Trophoblast cell (in vitro differentiated cells and primary cell): ENCODE measurements around the gene PTGFRN.
"Not testable (repeated sequence)": the region's sequence is repeated elsewhere in the genome, so short reads cannot be mapped to it uniquely, and the experiment has no call there.

Experiments
- DNase-seq, 2 donors: peaks; one replicate each; pipeline ENCODE4 v3.0.0-alpha.2; 2016
- H2AFZ ChIP-seq: 2 replicates; pipeline ENCODE4 v1.6.1; 2013; ENCODE audit warnings: low read length, moderate library complexity, mild to moderate bottlenecking; ENCODE audit not compliant: insufficient read depth, poor library complexity
- H2AK5ac ChIP-seq: 2 replicates; pipeline ENCODE4 v1.6.1; 2013; ENCODE audit warnings: mild to moderate bottlenecking, low read length
- H2BK120ac ChIP-seq: 2 replicates; pipeline ENCODE4 v1.6.1; 2013; ENCODE audit warnings: low read length, mild to moderate bottlenecking, moderate library complexity; ENCODE audit not compliant: insufficient read depth, poor library complexity
- H2BK12ac ChIP-seq: 2 replicates; pipeline ENCODE4 v1.6.1; 2013; ENCODE audit warnings: mild to moderate bottlenecking, low read length, moderate library complexity
- H2BK5ac ChIP-seq: 2 replicates; pipeline ENCODE4 v1.6.1; 2013; ENCODE audit warnings: low read length, low read depth, moderate library complexity, mild to moderate bottlenecking; ENCODE audit not compliant: poor library complexity
- H3K14ac ChIP-seq: 2 replicates; pipeline ENCODE4 v1.6.1; 2013; ENCODE audit warnings: mild to moderate bottlenecking, low read length
- H3K18ac ChIP-seq: 2 replicates; pipeline ENCODE4 v1.6.1; 2013; ENCODE audit warnings: mild to moderate bottlenecking, low read length
- H3K23ac ChIP-seq: 2 replicates; pipeline ENCODE4 v1.6.1; 2013; ENCODE audit warnings: low read length
- H3K27ac ChIP-seq: 2 replicates; pipeline ENCODE4 v1.5.1; 2013; ENCODE audit warnings: low read depth, mild to moderate bottlenecking, inconsistent platforms, low read length, moderate library complexity
- H3K27me3 ChIP-seq: 2 replicates; pipeline ENCODE4 v1.6.1; 2013; ENCODE audit warnings: inconsistent platforms, mild to moderate bottlenecking, low read length, moderate library complexity; ENCODE audit not compliant: insufficient read depth
- H3K36me3 ChIP-seq, 2 experiments: 1 replicate in 1 of 2; 2 replicates in 1 of 2; pipeline ENCODE4 v1.6.1; 2013; ENCODE audit warnings: low read length in 2 of 2, mild to moderate bottlenecking in 2 of 2, moderate library complexity in 1 of 2; ENCODE audit not compliant: insufficient read depth in 2 of 2, control insufficient read depth in 1 of 2
- H3K4ac ChIP-seq: 2 replicates; pipeline ENCODE4 v1.6.1; 2013; ENCODE audit warnings: low read depth, mild to moderate bottlenecking, low read length, moderate library complexity
- H3K4me1 ChIP-seq, 2 experiments: 1 replicate in 1 of 2; 2 replicates in 1 of 2; pipeline ENCODE4 v1.6.1; 2013; ENCODE audit warnings: low read length in 2 of 2, mild to moderate bottlenecking in 2 of 2, moderate library complexity in 1 of 2; ENCODE audit not compliant: insufficient read depth in 2 of 2, control insufficient read depth in 1 of 2
- H3K4me2 ChIP-seq: 2 replicates; pipeline ENCODE4 v1.6.1; 2013; ENCODE audit warnings: inconsistent platforms, mild to moderate bottlenecking, low read length, moderate library complexity
- H3K4me3 ChIP-seq: 2 replicates; pipeline ENCODE4 v1.5.1; 2013; ENCODE audit warnings: mild to moderate bottlenecking, low read depth, low read length, inconsistent platforms
- H3K79me1 ChIP-seq: one replicate; pipeline ENCODE4 v1.6.1; 2013; ENCODE audit warnings: low read length
- H3K79me2 ChIP-seq: 2 replicates; pipeline ENCODE4 v1.6.1; 2013; ENCODE audit warnings: low read length, mild to moderate bottlenecking; ENCODE audit not compliant: control insufficient read depth, insufficient read depth, poor library complexity
- H3K9ac ChIP-seq: 2 replicates; pipeline ENCODE4 v1.6.1; 2013; ENCODE audit warnings: mild to moderate bottlenecking, low read length
- H3K9me3 ChIP-seq: 2 replicates; pipeline ENCODE4 v1.6.1; 2013; ENCODE audit warnings: low read depth, mild to moderate bottlenecking, control low read depth, inconsistent platforms, low read length; ENCODE audit not compliant: insufficient read depth
- H4K12ac ChIP-seq: 2 replicates; pipeline ENCODE4 v1.6.1; 2013; ENCODE audit warnings: low read depth, mild to moderate bottlenecking, low read length, moderate library complexity
- H4K8ac ChIP-seq: 2 replicates; pipeline ENCODE4 v1.6.1; 2013; ENCODE audit warnings: low read depth, mild to moderate bottlenecking, low read length, moderate library complexity
- H4K91ac ChIP-seq: one replicate; pipeline ENCODE4 v1.6.1; 2013; ENCODE audit warnings: low read depth, mild to moderate bottlenecking, low read length, moderate library complexity
- WGBS: extraction: QIAGEN DNeasy Blood & Tissue Kit; methylation state at CpG from one replicate; pipeline ENCODE4 v1.1.7; 2013; ENCODE audit warnings: missing lambda C conversion rate; ENCODE audit not compliant: insufficient read length, insufficient coverage; ENCODE audit errors: extremely low coverage; 5-methylcytosine and 5-hydroxymethylcytosine counted together

PTGFRN gene

DNA sequence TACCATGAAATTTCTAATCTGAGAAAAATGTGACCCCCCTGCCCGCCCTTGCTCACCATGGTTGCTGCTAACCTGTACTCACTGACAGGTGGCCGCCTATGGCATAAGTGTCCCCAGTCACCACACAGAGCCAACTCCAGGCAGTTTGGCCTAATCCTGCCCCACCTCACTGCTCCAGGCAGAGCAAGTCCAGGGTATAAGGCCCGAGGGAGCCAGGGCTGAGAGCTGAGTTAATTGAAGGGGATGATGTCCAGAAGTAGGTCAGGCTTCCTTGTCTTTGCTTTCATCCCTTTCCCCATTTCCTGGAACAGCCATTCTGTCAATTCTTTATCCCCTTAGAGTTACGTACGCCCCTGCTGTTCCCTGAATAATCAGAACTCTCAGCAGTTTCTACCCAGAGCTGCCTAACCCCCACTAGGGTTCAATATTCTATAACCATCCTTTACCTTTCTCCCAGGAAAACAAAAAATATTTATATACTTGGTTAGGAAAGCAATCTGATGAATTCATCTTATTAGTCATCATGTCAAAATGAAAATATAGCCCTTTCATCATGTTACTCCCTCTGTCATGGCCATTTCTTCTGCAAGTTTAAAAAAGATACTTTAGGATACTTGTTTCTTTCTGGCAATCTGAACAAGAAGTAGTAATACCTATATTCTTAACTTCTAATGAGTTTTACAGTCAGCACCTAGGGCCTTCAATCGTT, 62.4 kb downstream of the PTGFRN start:
- H3K14ac ChIP-seq: no peak overlapping the region

DNA sequence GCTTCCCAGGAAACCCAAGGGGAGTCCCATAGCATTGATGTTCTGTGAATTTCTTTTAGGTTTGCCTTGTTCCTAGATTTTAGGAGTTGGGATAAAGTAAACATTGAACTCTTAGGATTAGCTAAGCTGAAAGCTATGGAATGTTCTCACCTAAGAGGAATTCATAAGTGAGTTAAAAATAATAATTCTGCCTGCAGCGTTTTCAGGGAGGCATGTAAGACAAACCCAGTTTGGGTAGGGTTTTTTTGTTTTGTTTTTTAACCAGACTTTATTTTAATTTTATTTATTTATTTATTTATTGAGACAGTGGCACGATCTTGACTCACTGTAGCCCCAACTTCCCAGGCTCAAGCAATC, 62.9 kb downstream of the PTGFRN start:
- H3K4me3 ChIP-seq: no peak overlapping the region
- H2BK12ac ChIP-seq: no peak overlapping the region

More for the DNA sequence above, 62.4 kb downstream of the PTGFRN start:
- H2BK120ac ChIP-seq: no peak overlapping the region
- no peak overlapping the region for H3K9ac ChIP-seq
- no peaks in the 10 kb centered on the region for H3K79me1 ChIP-seq
- H3K4me2 ChIP-seq: no peak overlapping the region
- H4K12ac ChIP-seq: no peak overlapping the region
- peak overlapping the region; percentile 8 for H3K18ac ChIP-seq
- H3K36me3 ChIP-seq: peaks cover 11 to 16% of the 10 kb centered on the region in 2 experiments
- no peak overlapping the region for H3K4me3 ChIP-seq
- H3K27ac ChIP-seq: no peak overlapping the region
- no CpG with 5 or more reads among the region's 6 CpGs for WGBS
- H2BK5ac ChIP-seq: no peak overlapping the region
- no peaks in the 10 kb centered on the region for H3K27me3 ChIP-seq
- H3K4ac ChIP-seq: no peak overlapping the region
- H2BK12ac ChIP-seq: no peak overlapping the region
- DNase-seq: no peak
- no peak overlapping the region for H2AK5ac ChIP-seq
- H4K8ac ChIP-seq: no peak overlapping the region
- no peaks in the 10 kb centered on the region for H3K79me2 ChIP-seq
- no peak overlapping the region for H4K91ac ChIP-seq
- H2AFZ ChIP-seq: no peak overlapping the region
- peaks cover 0 to 2% of the 10 kb centered on the region in 2 experiments for H3K4me1 ChIP-seq
- H3K23ac ChIP-seq: no peak overlapping the region
- H3K9me3 ChIP-seq: peaks cover 8% of the 10 kb centered on the region

DNA sequence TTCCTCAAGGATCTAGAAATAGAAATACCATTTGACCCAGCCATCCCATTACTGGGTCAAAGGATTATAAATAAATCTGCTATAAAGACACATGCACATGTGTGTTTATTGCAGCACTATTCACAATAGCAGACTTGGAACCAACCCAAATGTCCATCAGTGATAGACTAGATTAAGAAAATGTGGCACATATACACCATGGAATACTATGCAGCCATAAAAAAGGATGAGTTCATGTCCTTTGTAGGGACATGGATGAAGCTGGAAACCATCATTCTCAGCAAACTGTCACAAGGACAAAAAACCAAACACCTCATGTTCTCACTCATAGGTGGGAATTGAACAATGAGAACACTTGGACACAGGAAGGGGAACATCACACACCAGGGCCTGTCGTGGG, 70.6 kb downstream of the PTGFRN start:
- H3K27ac ChIP-seq, H3K79me1 ChIP-seq, H2BK12ac ChIP-seq, DNase-seq, H3K14ac ChIP-seq, H3K4ac ChIP-seq, H2AFZ ChIP-seq, H4K91ac ChIP-seq, H3K4me1 ChIP-seq, H3K18ac ChIP-seq, H2BK5ac ChIP-seq, H3K9ac ChIP-seq, H4K12ac ChIP-seq, H3K4me3 ChIP-seq, H3K4me2 ChIP-seq, H3K9me3 ChIP-seq, H2BK120ac ChIP-seq, H4K8ac ChIP-seq, H3K27me3 ChIP-seq, H3K23ac ChIP-seq, H2AK5ac ChIP-seq, H3K79me2 ChIP-seq: not testable (repeated sequence)
- H3K36me3 ChIP-seq: peaks cover 11 to 13% of the 10 kb centered on the region in 2 experiments
- no CpG with 5 or more reads among the region's 1 CpG for WGBS

More for the DNA sequence above, 62.9 kb downstream of the PTGFRN start:
- peaks cover 11 to 15% of the 10 kb centered on the region in 2 experiments for H3K36me3 ChIP-seq
- no peaks in the 10 kb centered on the region for H3K27me3 ChIP-seq
- no peak overlapping the region for H3K4me2 ChIP-seq
- H3K9ac ChIP-seq: no peak overlapping the region
- no peak overlapping the region for H3K18ac ChIP-seq
- H4K91ac ChIP-seq: no peak overlapping the region
- H3K14ac ChIP-seq: no peak overlapping the region
- WGBS: no CpG with 5 or more reads among the region's 2 CpGs
- no peak overlapping the region for H3K23ac ChIP-seq
- no peak overlapping the region for H4K12ac ChIP-seq
- no peak overlapping the region for H2AFZ ChIP-seq
- no peak overlapping the region for H4K8ac ChIP-seq
- H3K4me1 ChIP-seq: peaks cover 0 to 2% of the 10 kb centered on the region in 2 experiments
- no peak overlapping the region for H3K4ac ChIP-seq
- DNase-seq: peak in 1 of 2 donors; percentile 77
- H3K79me1 ChIP-seq: no peaks in the 10 kb centered on the region
- no peaks in the 10 kb centered on the region for H3K79me2 ChIP-seq
- H3K9me3 ChIP-seq: peaks cover 8% of the 10 kb centered on the region
- H2AK5ac ChIP-seq: no peak overlapping the region
- no peak overlapping the region for H2BK5ac ChIP-seq
- H2BK120ac ChIP-seq: no peak overlapping the region
- no peak overlapping the region for H3K27ac ChIP-seq

DNA sequence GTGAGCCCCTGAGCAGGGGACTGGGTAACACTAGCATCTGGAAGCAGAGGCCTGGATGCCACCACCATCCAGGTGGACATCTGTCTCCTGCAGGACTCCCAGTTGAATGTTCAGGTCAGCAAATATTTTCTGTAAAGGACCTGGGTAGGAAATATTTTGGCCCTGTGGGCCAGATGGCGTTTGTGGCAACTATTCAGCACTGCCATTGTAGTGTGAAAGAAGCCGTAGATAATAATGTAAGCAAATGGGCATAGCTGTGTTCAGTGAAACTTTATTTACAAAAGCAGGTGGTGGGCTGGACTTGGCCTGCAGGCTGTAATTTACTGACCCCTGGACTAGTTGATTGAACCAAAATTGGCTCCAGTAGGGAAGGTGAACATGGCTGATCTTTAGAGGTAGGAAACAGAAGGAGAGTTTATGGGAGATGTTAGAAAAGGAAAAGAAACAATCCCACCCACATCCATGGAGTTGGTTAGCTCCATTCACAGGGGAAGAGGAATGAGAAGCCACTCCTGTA, 71.9 kb downstream of the PTGFRN start:
- H3K9ac ChIP-seq: no peak overlapping the region
- H3K4ac ChIP-seq: no peak overlapping the region
- H3K18ac ChIP-seq: no peak overlapping the region

More for the DNA sequence above, 71.9 kb downstream of the PTGFRN start:
- H3K23ac ChIP-seq: no peak overlapping the region
- no peak overlapping the region for H3K27ac ChIP-seq
- no peak overlapping the region for H2BK5ac ChIP-seq
- no peak overlapping the region for H2BK12ac ChIP-seq
- no peaks in the 10 kb centered on the region for H3K79me2 ChIP-seq
- H3K4me2 ChIP-seq: no peak overlapping the region
- no peaks in the 10 kb centered on the region for H3K9me3 ChIP-seq
- H2BK120ac ChIP-seq: no peak overlapping the region
- H3K36me3 ChIP-seq: peaks cover 13% of the 10 kb centered on the region in 2 experiments
- no peaks in the 10 kb centered on the region for H3K27me3 ChIP-seq
- no peaks in the 10 kb centered on the region for H3K79me1 ChIP-seq
- H4K91ac ChIP-seq: no peak overlapping the region
- H2AK5ac ChIP-seq: no peak overlapping the region
- DNase-seq: no peak
- H2AFZ ChIP-seq: no peak overlapping the region
- no CpG with 5 or more reads among the region's 2 CpGs for WGBS
- H4K12ac ChIP-seq: no peak overlapping the region
- H3K4me3 ChIP-seq: no peak overlapping the region
- H4K8ac ChIP-seq: no peak overlapping the region
- H3K14ac ChIP-seq: no peak overlapping the region
- H3K4me1 ChIP-seq: no peaks in the 10 kb centered on the region
